Adipose tissue (tissue), 3 donors: ENCODE measurements around the gene FANCC. TPM values are rescaled to one million over a fixed set of nuclear protein-coding genes. Genes with fewer than 3 reads are reported as not detected.

Source experiments
- H3K27ac ChIP-seq: one replicate; pipeline ENCODE4 v1.5.1; 2013; ENCODE audit warnings: low read depth, low read length
- WGBS, 3 donors: extraction: QIAGEN DNeasy Blood & Tissue Kit; methylation state at CpG; one replicate each; pipeline ENCODE4 v1.1.7; 2013; 5-methylcytosine and 5-hydroxymethylcytosine counted together
- polyA plus RNA-seq, 3 donors: library from polyadenylated mRNA; stranded (reverse); fragments of 200-250 nt; gene quantifications; one replicate each; pipeline ENCODE4 v1.2.3, GENCODE V29; 2013
- donor health status: healthy with polysubstance abuse.
- donor health status: Bipolar disorder and iron deficiency.
- donor health status: healthy.

The FANCC gene
- polyA plus RNA-seq, 3 donors, result 2.0 to 3.5 (median 2.5) TPM

- H3K27ac ChIP-seq, result no peak overlapping the region
- 33 to 63% (median 61%) methylated on average over 10 of the region's 10 CpGs for WGBS, 3 donors
Measured at GRCh38 chr9:95057101-95057500, 260.4 kb downstream of the FANCC start.

GRCh38 chr9:95055851-95056551 lies 261.5 kb downstream of the FANCC start:
- H3K27ac ChIP-seq, result no peak overlapping the region
- WGBS, 3 donors, result 34 to 63% (median 61%) methylated on average over 15 of the region's 15 CpGs

GRCh38 chr9:95055334-95055850 lies 262.1 kb downstream of the FANCC start:
- H3K27ac ChIP-seq, result no peak overlapping the region
- WGBS, 3 donors, result 21 to 48% (median 45%) methylated on average over 6 of the region's 6 CpGs

DNA sequence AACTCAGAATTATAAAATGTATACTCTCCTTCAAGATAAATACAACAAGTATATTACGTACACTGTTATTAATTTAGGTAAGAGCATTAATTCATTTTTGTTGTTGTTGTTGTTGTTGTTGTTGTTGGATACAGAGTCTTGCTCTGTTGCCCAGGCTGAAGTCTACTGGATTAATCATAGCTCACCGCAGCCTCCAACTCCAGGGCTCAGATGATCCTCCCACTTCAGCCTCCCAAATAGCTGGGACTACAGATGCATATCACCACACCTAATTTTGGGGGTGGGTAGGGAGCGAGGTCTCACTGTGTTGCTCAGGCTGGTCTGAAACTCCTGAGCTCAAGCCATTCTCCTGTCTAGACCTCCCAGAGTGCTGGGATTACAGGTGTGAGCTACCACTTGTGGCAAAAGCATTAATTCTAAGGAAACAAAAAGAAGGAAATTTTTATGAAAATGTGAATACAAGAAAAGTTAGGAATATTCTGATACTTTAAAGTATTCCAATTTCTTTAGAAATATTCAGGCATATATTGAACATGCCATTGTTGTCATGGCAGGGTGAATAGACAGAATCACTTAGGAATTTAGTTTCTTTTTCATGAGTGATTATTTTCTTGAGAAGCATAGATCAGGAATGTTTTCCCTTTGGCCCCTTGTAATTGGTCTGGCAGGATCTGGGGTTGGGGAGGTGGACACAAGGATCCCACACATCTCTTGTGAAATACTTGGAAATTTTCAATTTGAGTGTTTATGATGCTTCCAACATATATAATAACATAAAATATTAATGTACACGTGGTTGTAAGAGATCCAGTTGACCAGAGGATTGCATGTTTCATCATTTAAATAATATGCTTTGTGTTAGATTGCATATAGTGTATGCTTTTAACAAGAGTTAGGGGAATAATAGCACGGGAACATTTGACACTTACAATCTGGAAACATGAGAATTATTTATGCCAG lies 263.6 kb downstream of the FANCC start:
- WGBS, 3 donors, result 58 to 84% (median 84%) methylated on average over 5 of the region's 5 CpGs

GRCh38 chr9:95049761-95050160 lies 267.7 kb downstream of the FANCC start:
- no peak overlapping the region for H3K27ac ChIP-seq
- WGBS, 3 donors, result 29 to 70% (median 66%) methylated on average over 6 of the region's 6 CpGs

More for the DNA sequence above, 263.6 kb downstream of the FANCC start:
- H3K27ac ChIP-seq, result no peak overlapping the region

Other genes with a start within 250 kb of the FANCC start
- gene PTCH1, start 199.3 kb upstream of the FANCC start, polyA plus RNA-seq, result 1 to 10 TPM; 2.7 to 5.4 (median 4.0) TPM